C4-2B (cell line): ENCODE results near the gene HIPK3.

ENCODE experiments used
- H3K27ac ChIP-seq: fragments of 450-650 bp; 2 replicates; pipeline ENCODE4 v1.5.1; 2017
- CTCF ChIP-seq: fragments of 450-650 bp; conservative IDR thresholded peaks from 2 replicates; pipeline ENCODE4 v1.5.1; 2017; ENCODE audit warnings: mild to moderate bottlenecking
- ZFX ChIP-seq: fragments of 450-650 bp; IDR thresholded peaks from 2 replicates; pipeline ENCODE4 v1.6.1; 2017

Gene HIPK3

DNA sequence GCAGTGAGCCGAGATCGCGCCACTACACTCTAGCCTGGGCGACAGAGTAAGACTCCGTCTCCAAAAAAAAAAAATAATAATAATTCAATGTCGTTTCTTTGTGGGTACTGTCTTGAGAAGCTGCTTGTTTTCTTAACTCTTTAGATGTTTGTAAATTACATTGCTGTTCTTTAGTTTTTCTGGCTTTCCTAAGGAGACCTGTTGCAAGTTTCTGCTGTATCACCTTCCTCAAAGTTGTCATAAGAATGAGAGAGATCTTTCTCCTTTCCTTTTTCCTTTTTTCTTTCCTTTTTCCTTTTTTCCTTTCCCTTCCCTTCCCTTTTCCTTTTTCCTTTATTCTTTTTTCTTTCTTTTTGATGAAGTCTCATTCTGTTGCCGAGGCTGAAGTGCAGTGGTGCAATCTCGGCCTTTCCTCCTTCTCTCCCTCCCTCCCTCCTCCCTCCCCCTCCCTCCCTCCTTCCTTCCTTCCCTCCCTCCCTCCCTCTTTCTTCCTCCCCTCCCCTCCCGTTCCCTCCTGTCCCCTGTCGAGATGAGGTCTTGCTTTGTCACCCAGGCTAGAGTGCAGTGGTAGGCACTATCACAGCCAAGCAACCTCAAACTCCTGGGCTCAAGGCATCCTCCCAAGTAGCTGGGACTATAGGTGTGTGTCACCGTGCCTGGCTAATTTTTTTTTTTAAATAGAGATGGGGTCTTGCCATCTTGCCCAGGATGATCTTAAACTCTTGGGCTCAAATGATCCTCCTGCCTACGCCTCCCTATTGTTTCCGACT is 15.3 kb downstream of the HIPK3 start:
- H3K27ac ChIP-seq = no peak overlapping the region
- TF ChIP-seq CTCF = no peak

GRCh38 chr11:33273656-33274055 is 16.5 kb downstream of the HIPK3 start:
- TF ChIP-seq CTCF (no peak), ZFX (no peak)
- no peak overlapping the region for H3K27ac ChIP-seq

GRCh38 chr11:33280411-33280810 is 23.2 kb downstream of the HIPK3 start:
- TF ChIP-seq ZFX (no peak), CTCF (no peak)
- H3K27ac ChIP-seq = no peak overlapping the region

DNA sequence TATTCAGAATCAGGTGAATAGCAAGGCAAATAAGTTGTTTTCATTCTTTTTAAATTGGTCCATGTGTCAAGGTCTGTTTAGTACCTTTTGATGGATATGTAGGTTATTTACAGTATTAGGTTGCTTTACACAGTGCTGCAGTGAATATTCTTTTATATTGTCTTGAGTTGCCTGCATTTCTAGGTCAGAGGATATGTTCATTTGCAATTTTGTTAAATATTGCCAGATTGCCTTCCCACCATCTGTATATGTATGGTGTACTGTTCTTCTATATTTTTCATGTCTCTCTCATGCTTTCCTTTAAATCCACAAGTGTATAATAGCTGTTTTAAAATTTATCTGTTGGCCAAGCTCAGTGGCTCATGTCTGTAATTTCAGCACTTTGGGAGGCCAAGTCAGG is 24.6 kb downstream of the HIPK3 start:
- H3K27ac ChIP-seq = no peak overlapping the region
- TF ChIP-seq CTCF = no peak
- TF ChIP-seq ZFX = no peak

DNA sequence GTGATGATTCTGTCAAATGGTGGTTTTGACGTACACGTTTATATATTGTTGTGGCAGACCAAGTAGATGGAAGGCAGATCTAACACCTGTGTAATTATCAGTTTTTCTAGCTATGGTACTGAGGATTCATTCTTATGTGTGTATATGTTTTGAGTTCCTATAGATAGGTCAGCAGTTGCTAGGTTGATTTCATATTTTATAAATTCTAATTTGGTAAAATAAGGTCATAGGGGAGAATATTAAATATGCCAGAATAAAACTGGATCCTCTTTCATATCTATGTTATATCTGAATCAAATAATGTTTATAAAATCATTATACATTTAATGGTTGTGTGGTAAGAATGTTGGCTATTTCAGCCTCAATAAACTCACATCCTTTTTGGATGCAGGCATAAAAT is 27.6 kb downstream of the HIPK3 start:
- no peak for TF ChIP-seq ZFX
- TF ChIP-seq CTCF = no peak
- H3K27ac ChIP-seq = no peak overlapping the region

GRCh38 chr11:33290319-33290718 is 33.1 kb downstream of the HIPK3 start:
- no peak for TF ChIP-seq ZFX
- no peak for TF ChIP-seq CTCF

GRCh38 chr11:33291004-33291777 is 34.0 kb downstream of the HIPK3 start:
- no peak overlapping the region for H3K27ac ChIP-seq
- no peak for TF ChIP-seq ZFX
- no peak for TF ChIP-seq CTCF

More at GRCh38 chr11:33290319-33290718, 33.1 kb downstream of the HIPK3 start:
- no peak overlapping the region for H3K27ac ChIP-seq
